ENCODE data around the gene SLC41A3.

DNA sequence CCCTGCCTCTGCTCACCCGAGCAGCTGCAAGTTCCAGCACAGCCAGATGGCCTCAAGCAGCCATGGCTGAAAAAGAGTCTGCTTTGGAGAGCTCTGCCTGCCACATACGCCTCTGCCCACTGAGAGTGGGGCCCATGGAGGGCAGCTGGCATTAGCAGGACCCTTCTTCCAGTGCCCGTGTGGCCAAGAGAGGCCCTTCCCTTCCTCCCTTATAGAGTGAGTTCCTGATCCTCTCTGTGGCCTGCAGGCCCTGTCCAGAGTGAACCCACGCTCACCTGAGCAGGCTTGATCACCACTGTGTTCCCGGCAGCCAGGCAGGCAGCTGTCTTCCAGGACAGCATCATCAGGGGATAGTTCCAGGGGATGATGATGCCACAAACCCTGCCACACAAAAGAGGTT, 41.4 kb upstream of the SLC41A3 start:
- TF ChIP-seq, protein P1, sequence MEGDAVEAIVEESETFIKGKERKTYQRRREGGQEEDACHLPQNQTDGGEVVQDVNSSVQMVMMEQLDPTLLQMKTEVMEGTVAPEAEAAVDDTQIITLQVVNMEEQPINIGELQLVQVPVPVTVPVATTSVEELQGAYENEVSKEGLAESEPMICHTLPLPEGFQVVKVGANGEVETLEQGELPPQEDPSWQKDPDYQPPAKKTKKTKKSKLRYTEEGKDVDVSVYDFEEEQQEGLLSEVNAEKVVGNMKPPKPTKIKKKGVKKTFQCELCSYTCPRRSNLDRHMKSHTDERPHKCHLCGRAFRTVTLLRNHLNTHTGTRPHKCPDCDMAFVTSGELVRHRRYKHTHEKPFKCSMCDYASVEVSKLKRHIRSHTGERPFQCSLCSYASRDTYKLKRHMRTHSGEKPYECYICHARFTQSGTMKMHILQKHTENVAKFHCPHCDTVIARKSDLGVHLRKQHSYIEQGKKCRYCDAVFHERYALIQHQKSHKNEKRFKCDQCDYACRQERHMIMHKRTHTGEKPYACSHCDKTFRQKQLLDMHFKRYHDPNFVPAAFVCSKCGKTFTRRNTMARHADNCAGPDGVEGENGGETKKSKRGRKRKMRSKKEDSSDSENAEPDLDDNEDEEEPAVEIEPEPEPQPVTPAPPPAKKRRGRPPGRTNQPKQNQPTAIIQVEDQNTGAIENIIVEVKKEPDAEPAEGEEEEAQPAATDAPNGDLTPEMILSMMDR (conservative IDR thresholded peaks at IDR 0.05), result no peak
- TF ChIP-seq ZFX (IDR thresholded peaks at IDR 0.05), result no peak

Measured in C4-2B (cell line).